Measurements from ENCODE around the gene OXCT1. TPM values are rescaled to one million over a fixed set of nuclear protein-coding genes. Genes with fewer than 3 reads are reported as not detected.

OXCT1 gene
- total and polyA plus RNA-seq, 9 of the 15 experiments (the other 6 are each of a cell fraction or from before 2014, with no cell fraction given): 24.7 to 61.2 (median 41.9) TPM

DNA sequence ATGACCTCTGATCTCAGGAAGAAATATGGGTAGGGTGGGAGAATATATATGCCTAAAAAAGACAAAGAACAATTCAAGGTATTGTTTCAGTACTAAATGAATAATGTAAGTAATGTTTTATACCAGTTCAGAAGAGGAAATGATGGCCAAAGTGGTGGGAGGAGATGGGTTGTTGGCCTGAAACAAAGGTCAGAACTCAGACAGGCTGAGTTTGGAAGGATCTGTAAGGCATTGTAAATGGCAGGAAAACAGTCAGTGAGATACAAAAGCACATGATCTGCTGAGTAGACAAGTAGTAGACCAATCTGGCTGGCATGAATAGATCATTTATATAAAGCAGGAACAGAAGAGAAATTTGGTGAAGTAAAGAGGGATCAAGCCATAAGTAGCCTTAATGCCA lies 184.0 kb downstream of the OXCT1 start:
- Histone ChIP-seq H3K9ac (ENCODE audit: insufficient read depth in 1 of 2, low read depth in 2 of 2, low read length in 2 of 2) (no peak overlapping the region), H3K4me3 (no peak overlapping the region), H3K9me3 (replicated peaks; ENCODE audit: control insufficient read depth, insufficient read depth, low read depth, low read length) (no peaks in the 10 kb centered on the region), H3K4me1 (replicated peaks in 1 of 2; ENCODE audit: control insufficient read depth in 2 of 2, insufficient read depth in 2 of 2, low read length in 2 of 2) (no peaks in the 10 kb centered on the region), H3K36me3 (ENCODE audit: control insufficient read depth, insufficient read depth, low read length) (no peaks in the 10 kb centered on the region), H2AFZ (ENCODE audit: low read depth, low read length) (no peak overlapping the region), H3K79me2 (ENCODE audit: control insufficient read depth, insufficient read depth, low read length) (no peaks in the 10 kb centered on the region), H4K20me1 (replicated peaks; ENCODE audit: control insufficient read depth, insufficient read depth, low read length) (no peaks in the 10 kb centered on the region), H3K4me2 (ENCODE audit: insufficient read depth, low read length) (no peak overlapping the region), H3K27me3 (ENCODE audit: control insufficient read depth in 2 of 2, insufficient read depth in 2 of 2, low read length in 2 of 2) (no peaks in the 10 kb centered on the region), H3K27ac (ENCODE audit: extremely low read depth, low read depth, low read length) (no peak overlapping the region), H3K9me1 (ENCODE audit: control insufficient read depth, insufficient read depth, low read length) (no peaks in the 10 kb centered on the region)
- TF ChIP-seq, protein P1, sequence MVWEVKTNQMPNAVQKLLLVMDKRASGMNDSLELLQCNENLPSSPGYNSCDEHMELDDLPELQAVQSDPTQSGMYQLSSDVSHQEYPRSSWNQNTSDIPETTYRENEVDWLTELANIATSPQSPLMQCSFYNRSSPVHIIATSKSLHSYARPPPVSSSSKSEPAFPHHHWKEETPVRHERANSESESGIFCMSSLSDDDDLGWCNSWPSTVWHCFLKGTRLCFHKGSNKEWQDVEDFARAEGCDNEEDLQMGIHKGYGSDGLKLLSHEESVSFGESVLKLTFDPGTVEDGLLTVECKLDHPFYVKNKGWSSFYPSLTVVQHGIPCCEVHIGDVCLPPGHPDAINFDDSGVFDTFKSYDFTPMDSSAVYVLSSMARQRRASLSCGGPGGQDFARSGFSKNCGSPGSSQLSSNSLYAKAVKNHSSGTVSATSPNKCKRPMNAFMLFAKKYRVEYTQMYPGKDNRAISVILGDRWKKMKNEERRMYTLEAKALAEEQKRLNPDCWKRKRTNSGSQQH (CRISPR knock-in tag; IDR thresholded peaks at IDR 0.05): no peak
- TF ChIP-seq SMARCE1 (IDR thresholded peaks at IDR 0.05): no peak
- peak; percentile 34; the same call in 1 of the 2 replicates for TF ChIP-seq ZNF316 (IDR thresholded peaks at IDR 0.05)
- TF ChIP-seq KLF6 (CRISPR knock-in tag; IDR thresholded peaks at IDR 0.05; ENCODE audit: borderline replicate concordance): no peak
- no TSS peak for BruUV-seq (replicated peaks)
- ATAC-seq: no peak
- ChIA-PET POLR2A (no interaction called here), CTCF (ENCODE audit: low intra/inter-chr PET ratio) (no interaction called here)
- in situ Hi-C loops (cut with MboI) (no loop called here), intact Hi-C loops (cut with micrococcal nuclease) (no loop called here)
- no peak for DNase-seq (ENCODE audit: extremely low read depth in 1 of 4, low spot score in 3 of 4)
- no peak for FAIRE-seq

DNA sequence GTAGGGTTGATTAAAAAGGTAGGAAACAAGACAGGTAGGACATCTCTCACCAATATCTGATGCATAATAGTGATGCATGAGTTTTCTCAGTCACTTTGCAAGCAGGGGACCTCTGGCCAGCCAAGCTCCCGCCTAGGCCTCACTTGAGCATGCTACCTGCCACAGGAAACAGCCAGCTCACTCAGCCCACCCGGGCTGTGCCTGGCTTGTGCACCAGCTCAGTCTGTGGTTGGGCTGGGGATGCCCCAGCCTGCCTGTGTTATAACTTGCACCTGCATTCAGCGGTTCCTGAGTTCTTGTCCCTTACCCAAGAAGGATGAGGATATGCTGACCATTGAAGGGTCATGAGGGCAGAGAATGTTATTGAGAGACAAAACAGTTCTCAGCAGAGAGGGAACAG lies 187.0 kb downstream of the OXCT1 start:
- ChIA-PET CTCF (ENCODE audit: low intra/inter-chr PET ratio) (no interaction called here), POLR2A (interaction anchor here (0.7 kb wide), 1 partner anchor 138 kb away, joined by 4 read pairs; no protein-coding TSS in a partner anchor)
- Histone ChIP-seq H2AFZ (ENCODE audit: low read depth, low read length) (no peak overlapping the region), H3K9ac (ENCODE audit: insufficient read depth in 1 of 2, low read depth in 2 of 2, low read length in 2 of 2) (no peak overlapping the region), H3K79me2 (ENCODE audit: control insufficient read depth, insufficient read depth, low read length) (no peaks in the 10 kb centered on the region), H3K4me3 (no peak overlapping the region), H4K20me1 (replicated peaks; ENCODE audit: control insufficient read depth, insufficient read depth, low read length) (no peaks in the 10 kb centered on the region), H3K27ac (ENCODE audit: extremely low read depth, low read depth, low read length) (no peak overlapping the region), H3K4me1 (replicated peaks in 1 of 2; ENCODE audit: control insufficient read depth in 2 of 2, insufficient read depth in 2 of 2, low read length in 2 of 2) (no peaks in the 10 kb centered on the region), H3K27me3 (ENCODE audit: control insufficient read depth in 2 of 2, insufficient read depth in 2 of 2, low read length in 2 of 2) (no peaks in the 10 kb centered on the region), H3K4me2 (ENCODE audit: insufficient read depth, low read length) (no peak overlapping the region), H3K9me3 (replicated peaks; ENCODE audit: control insufficient read depth, insufficient read depth, low read depth, low read length) (no peaks in the 10 kb centered on the region), H3K36me3 (ENCODE audit: control insufficient read depth, insufficient read depth, low read length) (no peaks in the 10 kb centered on the region), H3K9me1 (ENCODE audit: control insufficient read depth, insufficient read depth, low read length) (no peaks in the 10 kb centered on the region)
- no peak for FAIRE-seq
- DNase-seq (ENCODE audit: extremely low read depth in 1 of 4, low spot score in 3 of 4): no peak
- intact Hi-C loops (cut with micrococcal nuclease) (no loop called here), in situ Hi-C loops (cut with MboI) (no loop called here)
- ATAC-seq: no peak
- BruUV-seq (replicated peaks): no TSS peak
- 2% methylated on average over 3 of the region's 3 CpGs for WGBS (ENCODE audit: insufficient coverage, low coverage, missing lambda C conversion rate)
- no peak for TF ChIP-seq CXXC5 (CRISPR knock-in tag; IDR thresholded peaks at IDR 0.05)
- TF ChIP-seq, protein P2, sequence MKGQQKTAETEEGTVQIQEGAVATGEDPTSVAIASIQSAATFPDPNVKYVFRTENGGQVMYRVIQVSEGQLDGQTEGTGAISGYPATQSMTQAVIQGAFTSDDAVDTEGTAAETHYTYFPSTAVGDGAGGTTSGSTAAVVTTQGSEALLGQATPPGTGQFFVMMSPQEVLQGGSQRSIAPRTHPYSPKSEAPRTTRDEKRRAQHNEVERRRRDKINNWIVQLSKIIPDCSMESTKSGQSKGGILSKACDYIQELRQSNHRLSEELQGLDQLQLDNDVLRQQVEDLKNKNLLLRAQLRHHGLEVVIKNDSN (CRISPR knock-in tag; IDR thresholded peaks at IDR 0.05): no peak
- TF ChIP-seq, protein P3, sequence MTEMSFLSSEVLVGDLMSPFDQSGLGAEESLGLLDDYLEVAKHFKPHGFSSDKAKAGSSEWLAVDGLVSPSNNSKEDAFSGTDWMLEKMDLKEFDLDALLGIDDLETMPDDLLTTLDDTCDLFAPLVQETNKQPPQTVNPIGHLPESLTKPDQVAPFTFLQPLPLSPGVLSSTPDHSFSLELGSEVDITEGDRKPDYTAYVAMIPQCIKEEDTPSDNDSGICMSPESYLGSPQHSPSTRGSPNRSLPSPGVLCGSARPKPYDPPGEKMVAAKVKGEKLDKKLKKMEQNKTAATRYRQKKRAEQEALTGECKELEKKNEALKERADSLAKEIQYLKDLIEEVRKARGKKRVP (CRISPR knock-in tag; IDR thresholded peaks at IDR 0.05): no peak
- TF ChIP-seq ZNF76 (CRISPR knock-in tag; IDR thresholded peaks at IDR 0.05; ENCODE audit: borderline replicate concordance): no peak
- no peak for TF ChIP-seq NBN (IDR thresholded peaks at IDR 0.05; ENCODE audit: low read depth)
- TF ChIP-seq STAT5A (IDR thresholded peaks at IDR 0.05; ENCODE audit: borderline replicate concordance, low read length): no peak
- no peak for TF ChIP-seq SIN3B (IDR thresholded peaks at IDR 0.05; ENCODE audit: low read depth)
- no peak for TF ChIP-seq NFIC (IDR thresholded peaks at IDR 0.05)

Measured in K562 (cell line).